Fibroblast of peridontal ligament (primary cell): Measurements from ENCODE around the gene GLRA3.
A peak's percentile ranks its signal among the peaks of the same experiment; 100 is the strongest.

Experiments
- DNase-seq: peaks from one replicate; pipeline ENCODE4 v3.0.0-alpha.2; 2010; ENCODE audit errors: extremely low read depth

Gene GLRA3

DNA sequence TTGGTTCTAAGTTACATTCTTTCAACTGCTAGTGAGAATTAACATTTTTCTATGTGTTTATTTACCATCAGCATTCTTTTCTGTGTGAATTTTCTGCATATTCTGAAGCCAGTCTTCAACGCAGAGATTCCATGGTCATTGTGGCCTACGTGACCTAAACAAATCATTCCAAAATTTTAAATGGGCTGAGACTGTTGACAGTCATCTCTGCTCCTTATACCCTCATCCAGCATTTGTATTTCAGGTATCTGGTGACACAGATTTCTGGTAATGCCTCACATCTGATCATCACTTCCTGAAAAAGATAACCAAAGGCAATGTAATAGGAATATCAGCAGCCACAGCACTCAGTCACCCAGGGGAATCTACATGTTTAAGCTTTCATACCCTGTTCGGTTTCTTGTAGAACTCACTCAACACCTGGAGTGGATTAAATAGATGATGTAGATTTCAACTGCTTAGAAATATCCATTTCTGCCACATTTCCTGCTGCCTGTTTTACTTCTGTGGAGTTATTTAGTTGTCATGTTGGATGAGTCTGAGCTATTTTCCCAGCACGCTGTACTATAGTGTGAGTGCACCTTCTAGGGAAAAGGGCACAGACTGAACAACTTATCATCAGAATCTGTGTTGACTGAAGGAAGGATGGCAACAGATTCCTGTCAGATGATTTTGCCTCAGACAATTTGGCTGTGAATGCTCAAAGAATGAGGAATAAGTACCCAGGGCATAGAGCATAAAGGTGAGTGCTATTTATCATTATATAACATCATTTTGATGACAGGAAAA is 233.7 kb downstream of the GLRA3 start:
- peak; percentile 13 for DNase-seq

DNA sequence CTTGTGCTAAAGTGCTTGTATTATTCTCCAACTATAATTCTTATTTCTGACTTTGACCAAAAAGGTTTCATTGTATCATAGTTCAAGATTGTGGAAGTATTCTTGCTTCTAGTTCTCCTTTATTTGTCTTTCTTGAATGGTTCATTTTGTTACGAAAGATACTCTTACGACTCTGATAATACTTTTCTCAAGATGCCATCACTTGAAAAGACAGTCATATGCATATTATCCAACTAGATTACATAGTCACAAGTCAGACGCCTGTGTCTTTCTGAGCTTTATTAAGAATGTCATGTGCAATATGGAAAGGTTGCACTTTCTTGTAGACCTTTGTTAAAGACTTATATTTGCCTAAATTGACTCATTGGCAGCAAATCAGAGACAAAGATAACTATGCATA is 235.3 kb downstream of the GLRA3 start:
- no peak for DNase-seq

DNA sequence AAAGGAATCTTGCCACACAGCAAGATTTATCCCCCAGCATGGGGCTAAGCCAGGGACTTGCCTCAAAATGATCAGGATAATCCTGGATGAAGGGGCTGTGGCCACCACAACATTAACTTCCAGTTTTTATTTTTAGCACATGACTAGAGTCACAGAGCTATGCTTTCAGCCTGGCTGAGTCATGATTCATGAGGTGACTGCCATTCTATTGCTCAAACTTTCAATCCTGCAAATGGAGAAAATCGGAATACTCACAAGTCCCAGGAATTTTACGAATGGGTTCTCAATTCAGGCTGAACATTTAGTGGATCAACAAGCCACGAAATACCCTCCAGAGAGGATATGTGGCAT is 236.1 kb downstream of the GLRA3 start:
- DNase-seq: peak; percentile 64

DNA sequence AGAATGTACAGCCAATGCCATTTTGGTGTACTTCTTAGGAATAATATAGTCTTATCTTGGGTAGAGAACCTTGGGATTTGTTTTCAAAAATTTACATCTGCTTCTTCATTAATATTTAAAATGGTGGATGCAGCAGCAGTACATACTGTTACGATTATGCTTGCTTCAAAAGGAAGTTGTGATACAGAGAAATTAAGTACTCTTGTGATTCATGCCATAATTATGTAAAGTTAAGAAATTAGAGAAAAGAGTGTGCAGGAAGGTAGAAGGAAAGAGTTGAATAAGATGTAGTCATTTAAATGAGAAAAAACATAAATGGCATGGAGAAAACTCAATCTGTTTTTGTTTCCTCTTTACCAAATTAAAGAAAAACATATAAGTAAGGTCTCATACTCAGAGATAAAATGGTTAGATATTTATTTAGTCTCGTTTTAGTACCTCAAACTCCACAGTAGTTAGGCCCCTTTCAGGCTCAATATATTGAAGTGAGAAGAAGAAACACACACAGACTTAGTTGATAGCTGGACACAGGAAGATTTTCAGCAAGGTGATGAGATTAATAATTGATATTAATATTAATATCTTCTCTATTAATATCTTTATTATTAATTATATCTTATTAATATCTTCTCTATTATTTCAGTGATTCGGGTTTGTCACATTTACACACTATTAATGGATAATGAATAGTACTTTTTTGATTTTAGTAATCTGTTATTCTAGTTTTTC is 236.6 kb downstream of the GLRA3 start:
- DNase-seq: no peak

DNA sequence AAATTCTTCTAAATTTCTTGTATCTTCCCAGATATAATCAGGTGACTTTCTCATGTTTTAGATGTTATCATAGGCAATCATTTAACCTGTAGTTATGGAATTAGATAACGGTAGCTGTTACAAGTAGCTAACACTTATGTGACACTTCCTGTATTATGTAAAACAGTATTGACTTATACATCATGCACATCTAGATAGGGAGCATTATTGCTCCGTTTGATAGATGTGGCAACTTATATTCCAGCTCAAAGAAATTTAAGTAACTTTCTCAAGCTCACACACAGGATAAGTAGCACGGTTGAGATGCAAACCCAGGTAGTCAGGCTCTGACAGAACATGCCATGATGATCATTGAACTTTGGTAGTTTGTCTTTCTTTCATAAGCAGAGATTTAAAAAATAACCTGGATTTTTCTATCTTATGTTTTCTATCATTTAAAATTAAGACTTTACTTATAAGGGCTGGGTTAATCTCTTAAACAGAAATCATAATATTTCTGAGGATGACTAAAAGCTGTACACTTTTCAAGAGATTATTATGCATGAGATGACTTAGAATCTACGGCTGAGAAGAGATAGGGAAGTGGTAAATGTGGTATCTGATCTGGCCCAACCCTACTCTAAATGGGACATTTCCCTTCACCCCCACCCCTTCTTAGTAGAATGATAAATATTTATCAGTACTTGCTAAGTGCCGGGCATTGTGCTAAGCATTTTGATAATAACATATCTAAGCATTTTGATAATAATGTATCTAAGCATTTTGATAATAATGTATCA is 237.6 kb downstream of the GLRA3 start:
- no peak for DNase-seq

DNA sequence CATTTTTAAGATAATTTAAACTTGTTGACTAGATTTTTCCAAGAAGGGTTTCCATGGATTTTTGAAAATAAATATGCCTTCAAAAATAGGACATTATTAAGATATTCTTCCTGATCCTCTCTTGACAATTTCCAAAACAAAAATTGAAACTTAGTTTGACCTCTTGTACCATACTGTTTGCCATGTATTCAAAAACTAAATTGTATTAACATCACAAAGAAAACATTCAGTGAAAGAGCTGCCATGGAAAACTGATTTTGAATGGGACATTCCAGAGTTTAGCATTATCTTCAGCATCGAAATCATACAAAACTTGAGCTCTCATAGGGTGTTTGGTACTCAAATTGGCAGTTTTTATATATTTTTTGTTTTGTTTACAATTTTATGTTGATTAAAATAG is 238.7 kb downstream of the GLRA3 start:
- DNase-seq: no peak
